HepG2 (cell line): ENCODE measurements around the gene ARG2. TPM values are rescaled to one million over a fixed set of nuclear protein-coding genes. Genes with fewer than 3 reads are reported as not detected.
A peak's percentile ranks its signal among the peaks of the same experiment; 100 is the strongest.

Source experiments
- AKNA ChIP-seq: sonication (generic); formaldehyde crosslinking; IDR thresholded peaks from 2 replicates; pipeline ENCODE4 v1.4.0; 2020; ENCODE audit warnings: missing genetic modification reagents, borderline replicate concordance
- E2F2 ChIP-seq: sonication (generic); formaldehyde crosslinking; IDR thresholded peaks from 2 replicates; pipeline ENCODE4 v1.4.0; 2020; ENCODE audit warnings: missing genetic modification reagents, borderline replicate concordance
- ELF1 ChIP-seq: sonication (generic); formaldehyde crosslinking; IDR thresholded peaks from 2 replicates; pipeline ENCODE4 v1.4.0; 2020; ENCODE audit warnings: missing genetic modification reagents
- JUND ChIP-seq: sonication (generic); formaldehyde crosslinking; IDR thresholded peaks from 2 replicates; pipeline ENCODE4 v1.8.0; 2022; ENCODE audit warnings: mild to moderate bottlenecking, missing genetic modification reagents
- MAFK ChIP-seq, 2 experiments: IDR thresholded peaks in 1 of 2; conservative IDR thresholded peaks in 1 of 2; 2 replicates each; pipeline ENCODE4 v1.6.1; 2011; ENCODE audit warnings: improper control_type of control experiment in 2 of 2, low read length in 2 of 2
- MBNL3 ChIP-seq: fragments of 250-450 bp; sonication (Bioruptor Pico); conservative IDR thresholded peaks from 2 replicates; pipeline ENCODE4 v1.8.0; 2022; ENCODE audit warnings: mild to moderate bottlenecking, inconsistent platforms
- RORA ChIP-seq: sonication (generic); formaldehyde crosslinking; IDR thresholded peaks from 2 replicates; pipeline ENCODE4 v1.5.0; 2020; ENCODE audit warnings: mild to moderate bottlenecking, missing genetic modification reagents, moderate library complexity
- RXRB ChIP-seq: IDR thresholded peaks from 2 replicates; pipeline ENCODE4 v1.6.1; 2016; ENCODE audit warnings: borderline replicate concordance, missing genetic modification reagents, missing compliant biosample characterization
- ZBTB42 ChIP-seq: sonication (generic); formaldehyde crosslinking; IDR thresholded peaks from 2 replicates; pipeline ENCODE4 v1.5.0; 2020; ENCODE audit warnings: mild to moderate bottlenecking, missing genetic modification reagents
- ZFP82 ChIP-seq: sonication (generic); formaldehyde crosslinking; IDR thresholded peaks from 2 replicates; pipeline ENCODE4 v1.5.1; 2020; ENCODE audit warnings: mild to moderate bottlenecking, missing genetic modification reagents, borderline replicate concordance
- ZKSCAN8 ChIP-seq: IDR thresholded peaks from 2 replicates; pipeline ENCODE4 v1.6.1; 2016; ENCODE audit warnings: borderline replicate concordance, missing genetic modification reagents, missing compliant biosample characterization
- ZNF18 ChIP-seq: sonication (generic); formaldehyde crosslinking; IDR thresholded peaks from 2 replicates; pipeline ENCODE4 v1.8.0; 2022; ENCODE audit warnings: mild to moderate bottlenecking, missing genetic modification reagents; ENCODE audit not compliant: insufficient replicate concordance
- ZNF230 ChIP-seq: sonication (generic); formaldehyde crosslinking; IDR thresholded peaks from 2 replicates; pipeline ENCODE4 v1.4.0; 2020; ENCODE audit warnings: mild to moderate bottlenecking, missing genetic modification reagents
- ZNF329 ChIP-seq: sonication (generic); formaldehyde crosslinking; IDR thresholded peaks from 2 replicates; pipeline ENCODE4 v1.9.0; 2021; ENCODE audit warnings: low read depth, mild to moderate bottlenecking, missing genetic modification reagents
- ZNF333 ChIP-seq: sonication (generic); formaldehyde crosslinking; IDR thresholded peaks from 2 replicates; pipeline ENCODE4 v1.4.0; 2020; ENCODE audit warnings: mild to moderate bottlenecking, missing genetic modification reagents, borderline replicate concordance
- ZNF335 ChIP-seq: sonication (generic); formaldehyde crosslinking; IDR thresholded peaks from 2 replicates; pipeline ENCODE4 v1.4.0; 2020; ENCODE audit warnings: missing genetic modification reagents
- ZNF350 ChIP-seq: sonication (generic); formaldehyde crosslinking; IDR thresholded peaks from 2 replicates; pipeline ENCODE4 v1.4.0; 2020; ENCODE audit warnings: mild to moderate bottlenecking, low read depth, missing genetic modification reagents, borderline replicate concordance
- ZNF468 ChIP-seq: sonication (generic); formaldehyde crosslinking; IDR thresholded peaks from 2 replicates; pipeline ENCODE4 v1.8.0; 2022; ENCODE audit warnings: mild to moderate bottlenecking, moderate library complexity, missing genetic modification reagents
- ZNF605 ChIP-seq: sonication (generic); formaldehyde crosslinking; IDR thresholded peaks from 2 replicates; pipeline ENCODE4 v1.8.0; 2022; ENCODE audit warnings: mild to moderate bottlenecking, missing genetic modification reagents
- ZNF607 ChIP-seq: sonication (generic); formaldehyde crosslinking; IDR thresholded peaks from 2 replicates; pipeline ENCODE4 v1.5.1; 2020; ENCODE audit warnings: missing genetic modification reagents, mild to moderate bottlenecking, borderline replicate concordance
- ZNF670 ChIP-seq: sonication (generic); formaldehyde crosslinking; IDR thresholded peaks from 2 replicates; pipeline ENCODE4 v1.8.0; 2022; ENCODE audit warnings: mild to moderate bottlenecking, missing genetic modification reagents, borderline replicate concordance
- ZNF672 ChIP-seq: sonication (generic); formaldehyde crosslinking; IDR thresholded peaks from 2 replicates; pipeline ENCODE4 v1.8.1; 2022; ENCODE audit warnings: missing genetic modification reagents
- polyA plus RNA-seq, 8 experiments: library from polyadenylated mRNA; depleted of rRNA in 3 of 8; stranded (reverse) in 7 of 8; unstranded in 1 of 8; fragments of >200 nt; fragmentation: Illumina TruSeq in 4 of 8; extraction: Trizol in 4 of 8; gene quantifications; 2 replicates each; pipeline versions ENCODE4 v1.2.1 to v1.2.3, GENCODE V29; 2011 to 2016; ENCODE audit warnings: low read depth in 4 of 8, missing spikeins in 1 of 8, mixed read lengths in 1 of 8; ENCODE audit not compliant: insufficient read depth in 1 of 8
- total RNA-seq, 5 experiments: library from RNA; depleted of rRNA; stranded (reverse); fragments of >200 nt; fragmentation: Illumina TruSeq; extraction: Trizol; gene quantifications; 2 replicates each; pipeline ENCODE4 v1.2.3, GENCODE V29; 2016; ENCODE audit warnings: low read depth in 1 of 5

The ARG2 gene
- total and polyA plus RNA-seq, 2 of the 13 experiments (the other 11 are each of a cell fraction or from before 2014, with no cell fraction given): 37.5 to 73.6 TPM

GRCh38 chr14:67619446-67620216 is at the start of gene ARG2 (continued):
- TF ChIP-seq AKNA (CRISPR knock-in tag) (no peak), ZNF468 (CRISPR knock-in tag) (no peak), ZNF672 (CRISPR knock-in tag) (peak; percentile 55; the same call in 1 of the 2 replicates), ZNF605 (CRISPR knock-in tag) (peak; percentile 87), ZFP82 (0 out of 2 replicates have a peak, but pooled peaks have one; percentile 63), ZNF670 (CRISPR knock-in tag) (0 out of 2 replicates have a peak, but pooled peaks have one; percentile 54), E2F2 (CRISPR knock-in tag) (no peak), ZNF230 (peak; percentile 73; the same call in 1 of the 2 replicates), ZNF18 (CRISPR knock-in tag) (peak; percentile 61), MBNL3 (CRISPR knock-in tag) (no peak), ZNF333 (CRISPR knock-in tag) (0 out of 2 replicates have a peak, but pooled peaks have one; percentile 32), ZNF607 (CRISPR knock-in tag) (peak; percentile 77; the same call in 1 of the 2 replicates), RORA (no peak), ZKSCAN8 (no peak), RXRB (CRISPR knock-in tag) (peak; percentile 45; the same call in 1 of the 2 replicates), JUND (CRISPR knock-in tag) (peak; percentile 96), ZBTB42 (no peak), ZNF329 (CRISPR knock-in tag) (no peak), MAFK (conservative IDR thresholded peaks at IDR 0.05 in 1 of 2, IDR thresholded peaks at IDR 0.05 in 1 of 2; ENCODE audit: low read length in 2 of 2) (no peak), ELF1 (CRISPR knock-in tag) (peak; percentile 85), ZNF335 (CRISPR knock-in tag) (peak; percentile 87), ZNF350 (peak; percentile 78)
